H1 (cell line): ENCODE results near the gene CEP120. TPM values are rescaled to one million over a fixed set of nuclear protein-coding genes. Genes with fewer than 3 reads are reported as not detected.

Experiments used
- CTCF ChIA-PET: fragments of 300-600 bp; sonication (Branson Sonifier 250); formaldehyde crosslinking; loops from one replicate; lab custom pipeline; 2021; ENCODE audit not compliant: partially characterized antibody; lab: Charles Lee
- POLR2A ChIA-PET: fragments of 300-600 bp; sonication (Branson Sonifier 250); formaldehyde crosslinking; loops from one replicate; lab custom pipeline; 2021; ENCODE audit warnings: inconsistent platforms; ENCODE audit not compliant: partially characterized antibody; lab: Charles Lee
- DNase-seq, 2 experiments: peaks; one replicate each; pipeline versions ENCODE4 v3.0.0 to v3.0.0-alpha.2; 2010 to 2022; ENCODE audit warnings: low spot score in 2 of 2, low read depth in 1 of 2, mixed read lengths in 1 of 2
- FAIRE-seq: peaks from 2 replicates; lab custom pipeline; 2011; peaks lifted over from hg19 to GRCh38; lab: Jason Lieb, UNC
- H2AFZ ChIP-seq: 2 replicates; pipeline ENCODE4 v1.8.1; 2012; ENCODE audit warnings: low read length, inconsistent platforms
- H2AK5ac ChIP-seq: 2 replicates; pipeline ENCODE4 v1.6.1; 2013; ENCODE audit warnings: low read depth, low read length
- H2BK120ac ChIP-seq: replicated peaks from 2 replicates; pipeline ENCODE3; 2013; ENCODE audit warnings: low read depth, low read length, inconsistent platforms
- H2BK12ac ChIP-seq: 2 replicates; pipeline ENCODE4 v1.6.1; 2013; ENCODE audit warnings: low read depth, low read length
- H2BK15ac ChIP-seq: 2 replicates; pipeline ENCODE4 v1.6.1; 2013; ENCODE audit warnings: low read length
- H2BK20ac ChIP-seq: 2 replicates; pipeline ENCODE4 v1.6.1; 2013; ENCODE audit warnings: low read length
- H2BK5ac ChIP-seq: 2 replicates; pipeline ENCODE4 v1.6.1; 2013; ENCODE audit warnings: low read depth, low read length
- H3K14ac ChIP-seq: 2 replicates; pipeline ENCODE4 v1.6.1; 2013; ENCODE audit warnings: inconsistent platforms; ENCODE audit not compliant: insufficient read length
- H3K18ac ChIP-seq: 2 replicates; pipeline ENCODE4 v1.6.1; 2013; ENCODE audit warnings: low read length; ENCODE audit errors: extremely low read depth
- H3K23ac ChIP-seq: 2 replicates; pipeline ENCODE4 v1.6.1; 2013; ENCODE audit warnings: inconsistent platforms; ENCODE audit not compliant: insufficient read length
- H3K23me2 ChIP-seq: 2 replicates; pipeline ENCODE4 v1.6.1; 2013; ENCODE audit warnings: low read depth, low read length
- H3K27ac ChIP-seq: 2 replicates; pipeline ENCODE4 v1.6.1; 2011; ENCODE audit warnings: low read depth, low read length, inconsistent platforms
- H3K27me3 ChIP-seq, 4 experiments: replicated peaks in 1 of 4; 1 replicate in 1 of 4; 2 replicates in 3 of 4; pipeline versions ENCODE4 v1.6.1 to v1.8.1; 2011 to 2013; ENCODE audit warnings: low read length in 3 of 4, mild to moderate bottlenecking in 3 of 4, inconsistent platforms in 2 of 4, mixed read lengths in 2 of 4, moderate library complexity in 1 of 4; ENCODE audit not compliant: control insufficient read depth in 3 of 4, insufficient read depth in 3 of 4; ENCODE audit errors: extremely low read depth in 1 of 4
- H3K36me3 ChIP-seq, 4 experiments: 2 replicates each; pipeline versions ENCODE4 v1.6.1 to v1.8.1; 2011 to 2013; ENCODE audit warnings: mild to moderate bottlenecking in 4 of 4, low read length in 3 of 4, moderate library complexity in 2 of 4, control low read depth in 1 of 4, inconsistent platforms in 1 of 4; ENCODE audit not compliant: insufficient read depth in 4 of 4, control insufficient read depth in 2 of 4
- H3K4ac ChIP-seq: replicated peaks from 2 replicates; pipeline ENCODE3; 2013; ENCODE audit warnings: low read length, low read depth, mixed read lengths, inconsistent platforms; ENCODE audit not compliant: insufficient read length
- H3K4me1 ChIP-seq, 4 experiments: replicated peaks in 1 of 4; 1 replicate in 1 of 4; 2 replicates in 3 of 4; pipeline versions ENCODE4 v1.6.1 to v1.8.1; 2011 to 2013; ENCODE audit warnings: low read length in 3 of 4, inconsistent platforms in 2 of 4, mixed read lengths in 1 of 4; ENCODE audit not compliant: insufficient read depth in 4 of 4, control insufficient read depth in 3 of 4
- H3K4me2 ChIP-seq, 2 experiments: 2 replicates each; pipeline versions ENCODE4 v1.6.1 to v1.8.1; 2011 to 2013; ENCODE audit warnings: low read depth in 2 of 2, low read length in 2 of 2, control low read depth in 1 of 2, inconsistent platforms in 1 of 2, mild to moderate bottlenecking in 1 of 2; ENCODE audit not compliant: insufficient read depth in 1 of 2
- H3K4me3 ChIP-seq, 4 experiments: fragments of 200-600, 300-600 bp in 1 of 4; sonication (generic), shearing (Covaris generic), sonication (Bioruptor Twin) in 1 of 4; 2 replicates each; pipeline versions ENCODE4 v1.5.1 to v1.8.1; 2011 to 2016; ENCODE audit warnings: low read length in 4 of 4, low read depth in 3 of 4, control low read depth in 2 of 4, inconsistent platforms in 2 of 4, mild to moderate bottlenecking in 2 of 4, mixed read lengths in 1 of 4, moderate library complexity in 1 of 4; ENCODE audit not compliant: insufficient read depth in 2 of 4; ENCODE audit errors: extremely low read depth in 1 of 4
- H3K56ac ChIP-seq: replicated peaks from 2 replicates; pipeline ENCODE3; 2013; ENCODE audit warnings: low read depth, mild to moderate bottlenecking, mixed read lengths, low read length, inconsistent platforms; ENCODE audit not compliant: insufficient read length
- H3K79me1 ChIP-seq: 2 replicates; pipeline ENCODE4 v1.6.1; 2013; ENCODE audit warnings: low read depth, low read length, control low read depth
- H3K79me2 ChIP-seq, 2 experiments: 2 replicates each; pipeline versions ENCODE4 v1.6.1 to v1.8.1; 2012 to 2013; ENCODE audit warnings: low read length in 2 of 2, mild to moderate bottlenecking in 2 of 2, inconsistent platforms in 1 of 2; ENCODE audit not compliant: insufficient read depth in 2 of 2, control insufficient read depth in 1 of 2
- H3K9ac ChIP-seq, 4 experiments: replicated peaks in 1 of 4; 1 replicate in 1 of 4; 2 replicates in 3 of 4; pipeline versions ENCODE4 v1.6.1 to v1.8.1; 2011 to 2013; ENCODE audit warnings: low read depth in 3 of 4, low read length in 3 of 4, control low read depth in 2 of 4, mild to moderate bottlenecking in 2 of 4, moderate library complexity in 2 of 4, inconsistent platforms in 1 of 4; ENCODE audit errors: extremely low read depth in 1 of 4
- H3K9me3 ChIP-seq, 2 experiments: 2 replicates each; pipeline versions ENCODE4 v1.6.1 to v1.8.1; 2012 to 2013; ENCODE audit warnings: mild to moderate bottlenecking in 2 of 2, moderate library complexity in 2 of 2, control low read depth in 1 of 2, inconsistent platforms in 1 of 2, low read depth in 1 of 2, low read length in 1 of 2, mixed read lengths in 1 of 2; ENCODE audit not compliant: insufficient read depth in 2 of 2
- H4K20me1 ChIP-seq, 2 experiments: replicated peaks in 1 of 2; 2 replicates each; pipeline versions ENCODE3 to v1.8.1; 2011 to 2013; ENCODE audit warnings: inconsistent platforms in 2 of 2, low read length in 2 of 2, mild to moderate bottlenecking in 1 of 2; ENCODE audit not compliant: insufficient read depth in 2 of 2, control insufficient read depth in 1 of 2
- H4K5ac ChIP-seq: 2 replicates; pipeline ENCODE4 v1.6.1; 2013; ENCODE audit warnings: low read length, low read depth, mixed read lengths, inconsistent platforms; ENCODE audit not compliant: insufficient read length
- H4K8ac ChIP-seq: 2 replicates; pipeline ENCODE4 v1.8.0; 2013; ENCODE audit warnings: mild to moderate bottlenecking, moderate library complexity, low read length, inconsistent platforms; ENCODE audit not compliant: insufficient read depth; ENCODE audit errors: extremely low read depth
- H4K91ac ChIP-seq: replicated peaks from 2 replicates; pipeline ENCODE3; 2013; ENCODE audit warnings: low read length, mixed read lengths, inconsistent platforms; ENCODE audit not compliant: insufficient read length
- CEBPB ChIP-seq: IDR thresholded peaks from 2 replicates; pipeline ENCODE4 v1.6.1; 2012; ENCODE audit warnings: low read depth, low read length
- EZH2 ChIP-seq: fragments of 200-600 bp; sonication (generic); IDR thresholded peaks from 2 replicates; pipeline ENCODE4 v1.7.1; 2012; ENCODE audit warnings: low read depth, mild to moderate bottlenecking, moderate library complexity, low read length, inconsistent platforms; ENCODE audit not compliant: severe bottlenecking
- FOSL1 ChIP-seq: IDR thresholded peaks from 2 replicates; pipeline ENCODE4 v1.6.1; 2011; ENCODE audit warnings: mild to moderate bottlenecking, low read depth, low read length, moderate library complexity; ENCODE audit not compliant: insufficient read depth
- GTF2F1 ChIP-seq: IDR thresholded peaks from 2 replicates; pipeline ENCODE4 v1.6.1; 2012; ENCODE audit warnings: low read depth, low read length, improper control_type of control experiment, borderline replicate concordance
- NANOG ChIP-seq: IDR thresholded peaks from 2 replicates; pipeline ENCODE4 v1.6.1; 2011; ENCODE audit warnings: low read length, low read depth, mild to moderate bottlenecking, inconsistent platforms; ENCODE audit not compliant: insufficient read depth, poor library complexity, severe bottlenecking
- NRF1 ChIP-seq: IDR thresholded peaks from 2 replicates; pipeline ENCODE4 v1.6.1; 2011; ENCODE audit warnings: mild to moderate bottlenecking, low read depth, low read length, improper control_type of control experiment
- SP1 ChIP-seq: IDR thresholded peaks from 2 replicates; pipeline ENCODE4 v1.6.1; 2011; ENCODE audit warnings: low read depth, low read length
- SP4 ChIP-seq: IDR thresholded peaks from 2 replicates; pipeline ENCODE4 v1.6.1; 2012; ENCODE audit warnings: low read length, inconsistent platforms
- WGBS, 2 experiments: shearing (Covaris generic) in 1 of 2; methylation state at CpG; one replicate each; pipeline versions ENCODE4 v1.1.6 to v1.1.7; 2013 to 2015; ENCODE audit warnings: low lambda C conversion rate in 2 of 2, mixed read lengths in 2 of 2, inconsistent platforms in 1 of 2, low coverage in 1 of 2, missing lambda C conversion rate in 1 of 2; ENCODE audit not compliant: insufficient replicate concordance in 2 of 2, insufficient coverage in 1 of 2, insufficient read length in 1 of 2; ENCODE audit errors: extremely low coverage in 1 of 2, missing lambda C conversion rate in 1 of 2; 5-methylcytosine and 5-hydroxymethylcytosine counted together
- polyA plus RNA-seq, 7 experiments: library from polyadenylated mRNA; depleted of rRNA in 3 of 7; stranded (reverse) in 5 of 7; unstranded in 2 of 7; fragments of >200 nt in 5 of 7; fragments of 200-250 nt in 2 of 7; gene quantifications; 1 replicate in 5 of 7; 2 replicates in 1 of 7; 4 replicates in 1 of 7; pipeline versions ENCODE4 v1.2.1 to v1.2.3, GENCODE V29; 2011 to 2013; ENCODE audit warnings: missing spikeins in 2 of 7, mixed read lengths in 2 of 7
- total RNA-seq: library from RNA; stranded (reverse); fragmentation: NEBNext Ultra II Directional; extraction: Animal tissue kit (Norgen Biotek cat#: 25700); gene quantifications from 2 replicates; pipeline ENCODE4 v1.2.1, GENCODE V29; 2021

Gene CEP120
- total and polyA plus RNA-seq, 2 of the 8 experiments (the other 6 are each of a cell fraction or from before 2014, with no cell fraction given), result 9.3 to 17.9 TPM

DNA sequence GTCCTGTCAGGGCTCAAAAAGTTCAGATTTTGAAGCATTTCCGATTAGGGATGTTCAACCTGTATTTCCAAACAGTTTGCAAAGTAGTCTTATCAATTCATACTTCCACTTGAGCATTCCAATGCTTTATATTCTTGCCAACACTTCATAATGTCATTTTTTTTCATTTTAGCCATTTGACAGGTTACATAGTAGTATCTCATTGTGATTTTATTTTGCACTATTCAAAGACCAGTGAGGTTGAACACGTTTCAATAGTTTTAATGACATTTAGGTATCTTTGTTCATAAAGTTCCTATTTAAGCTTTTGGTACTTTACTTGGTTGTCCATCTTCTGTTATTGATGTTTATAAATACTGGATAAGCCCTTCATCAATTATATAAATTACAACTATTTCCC is 71.4 kb downstream of the CEP120 start:
- WGBS, 2 experiments, result 84% methylated on average over 2 of the region's 2 CpGs; no CpG with 5 or more reads in 1 of the 2 experiments
- Histone ChIP-seq H2BK15ac (no peak overlapping the region), H3K79me1 (no peaks in the 10 kb centered on the region), H3K4ac (no peak overlapping the region), H4K91ac (no peak overlapping the region), H3K56ac (no peak overlapping the region), H2BK5ac (no peak overlapping the region), H2BK120ac (no peak overlapping the region), H3K18ac (no peak overlapping the region), H4K5ac (no peak overlapping the region), H2AK5ac (no peak overlapping the region), H3K27me3 (no peaks in the 10 kb centered on the region), H3K36me3 (peaks cover 0 to 14% (median 0%) of the 10 kb centered on the region in 4 experiments; a peak in 4 of 8 replicates), H3K27ac (no peak overlapping the region), H3K23ac (no peak overlapping the region), H2AFZ (no peak overlapping the region), H4K20me1 (no peaks in the 10 kb centered on the region), H3K4me1 (no peaks in the 10 kb centered on the region), H3K9ac (no peak overlapping the region), H3K14ac (no peak overlapping the region), H3K4me3 (no peak overlapping the region), H3K23me2 (no peaks in the 10 kb centered on the region), H3K4me2 (no peak overlapping the region), H2BK12ac (no peak overlapping the region), H3K9me3 (no peaks in the 10 kb centered on the region), H2BK20ac (no peak overlapping the region), H4K8ac (no peak overlapping the region), H3K79me2 (no peaks in the 10 kb centered on the region)
- no peak for TF ChIP-seq CEBPB
- no peak for TF ChIP-seq FOSL1
- no peak for TF ChIP-seq EZH2
- no peak for TF ChIP-seq NANOG
- TF ChIP-seq GTF2F1, result no peak
- no peak for TF ChIP-seq SP4
- no peak for TF ChIP-seq SP1
- no peak for TF ChIP-seq NRF1
- CTCF ChIA-PET, result no interaction called here
- no peak for FAIRE-seq
- DNase-seq, result no peak
- POLR2A ChIA-PET, result interaction anchor here (0.8 to 1.1 kb wide), 2 partner anchors 9 to 15 kb away, joined by 3 read pairs; no protein-coding TSS in a partner anchor
